CMK (cell line): Measurements from ENCODE around the gene TRIP4.
A peak's percentile ranks its signal among the peaks of the same experiment; 100 is the strongest.

ENCODE experiments used
- DNase-seq: peaks from one replicate; pipeline ENCODE4 v3.0.0-alpha.2; 2010; ENCODE audit warnings: low read depth

Gene TRIP4

DNA sequence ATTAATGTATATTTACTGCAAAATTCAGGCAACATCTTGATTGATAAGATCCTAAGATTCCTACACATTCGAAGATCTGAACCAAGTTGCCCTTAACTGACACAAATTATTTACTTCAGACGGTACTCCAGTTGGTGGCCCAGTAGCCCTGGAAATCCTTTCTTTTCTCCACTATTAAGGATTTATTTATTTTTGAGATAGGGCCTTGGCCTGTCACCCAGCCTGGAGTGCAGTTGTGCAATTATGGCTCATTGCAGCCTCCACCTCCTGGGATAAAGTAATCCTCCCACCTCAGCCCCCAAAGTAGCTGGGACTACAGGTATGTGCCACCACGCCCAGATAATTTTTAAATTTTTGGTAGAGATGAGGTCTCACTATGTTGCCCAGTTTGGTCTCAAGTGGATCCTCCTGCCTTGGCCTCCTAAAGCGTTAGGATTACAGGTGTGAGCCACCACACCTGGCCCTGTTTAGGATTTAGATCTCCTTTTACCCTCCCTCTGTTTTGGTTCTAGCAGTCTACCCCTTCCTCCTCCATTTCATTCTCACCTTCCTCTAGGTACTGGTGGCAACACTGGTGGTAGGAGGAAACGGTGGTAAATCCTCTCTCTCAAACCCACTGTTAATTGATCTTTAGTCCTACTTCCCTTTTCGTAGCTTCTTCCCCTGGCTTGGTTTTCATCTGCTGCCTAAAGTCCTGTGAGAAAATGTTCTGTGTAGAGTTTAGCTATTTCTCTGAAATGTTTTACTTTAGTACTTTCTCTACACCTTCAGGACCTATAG, 60.1 kb downstream of the TRIP4 start:
- DNase-seq: no peak

GRCh38 chr15:64452988-64453688, 65.5 kb downstream of the TRIP4 start:
- DNase-seq: no peak

DNA sequence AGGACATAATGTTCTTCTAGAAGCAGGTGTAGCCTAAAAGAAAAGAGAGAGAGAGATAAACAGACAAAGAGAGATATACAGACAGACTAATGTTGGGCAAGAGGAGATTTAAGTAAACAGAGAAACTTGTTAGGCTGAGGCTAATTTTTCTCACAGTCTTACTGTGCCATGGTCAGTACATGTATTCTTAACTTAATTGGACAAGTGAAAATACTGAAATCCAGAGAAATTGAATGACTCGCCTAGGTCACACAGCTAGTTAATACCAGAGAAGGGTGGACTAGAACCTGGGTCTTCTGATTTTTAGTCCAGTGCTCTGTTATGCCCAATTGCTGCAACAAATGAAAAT, 66.0 kb downstream of the TRIP4 start:
- no peak for DNase-seq

GRCh38 chr15:64454282-64454681, 66.6 kb downstream of the TRIP4 start:
- DNase-seq: no peak

- no peak for DNase-seq
Observed at GRCh38 chr15:64455961-64456371, 68.3 kb downstream of the TRIP4 start.

DNA sequence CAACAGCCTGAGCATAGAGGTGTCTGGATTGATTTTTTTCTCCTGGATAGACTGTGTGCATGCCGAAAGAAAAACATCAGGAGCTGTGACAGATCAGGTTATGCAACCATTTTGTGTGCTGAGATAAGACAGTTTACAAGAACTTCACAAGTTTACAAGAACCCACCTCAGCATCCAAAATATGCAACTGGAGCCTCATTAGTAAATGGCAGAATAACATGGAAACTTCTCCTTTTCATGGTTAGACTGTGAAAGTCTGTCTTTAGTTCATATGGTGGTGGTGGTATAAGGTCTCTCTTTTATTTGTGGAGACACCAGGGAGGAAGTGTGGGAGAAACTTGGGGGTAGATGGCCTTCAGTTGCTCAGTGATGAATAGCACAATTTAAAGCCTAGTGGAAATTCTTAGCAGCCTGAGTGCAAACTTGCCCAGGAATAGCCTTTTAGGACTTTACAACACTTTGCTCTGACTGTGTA, 69.0 kb downstream of the TRIP4 start:
- DNase-seq: no peak

GRCh38 chr15:64459066-64459781, 71.6 kb downstream of the TRIP4 start:
- DNase-seq: no peak

DNA sequence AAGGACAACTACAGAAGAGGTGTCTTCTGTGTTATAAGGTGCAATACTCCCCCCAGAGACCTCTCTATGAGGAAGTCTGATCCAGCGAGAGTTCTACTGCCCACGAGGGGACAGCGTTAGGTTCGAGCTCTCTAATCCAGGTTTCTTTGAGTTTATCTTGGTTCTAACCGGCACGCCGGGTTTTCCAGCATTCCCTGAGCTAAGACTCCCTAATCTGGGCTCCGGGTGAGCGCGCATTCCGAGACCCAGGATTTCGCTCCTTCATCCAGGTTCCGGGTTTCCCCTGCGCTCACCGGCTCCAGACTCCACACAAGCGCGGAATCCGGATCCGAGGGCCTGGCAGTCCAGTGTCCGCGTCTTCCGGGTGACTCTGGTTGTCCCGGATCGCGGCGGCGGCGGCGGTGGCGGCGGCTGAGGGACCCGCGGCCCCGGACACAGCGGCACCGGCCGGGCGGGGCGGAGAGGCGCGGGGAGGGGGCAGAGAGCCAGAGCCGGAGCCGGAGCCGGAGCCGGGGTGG, 72.6 kb downstream of the TRIP4 start, which contains the start of gene ZNF609:
ZNF609 (plus strand) TSS at position 373 of the 518 bp plus-strand sequence. CDS start 38,842 bp downstream, outside the sequence.
- DNase-seq: peak; percentile 74

GRCh38 chr15:64460724-64461720, 73.4 kb downstream of the TRIP4 start:
- peak; percentile 36 for DNase-seq

- DNase-seq: no peak
Observed at GRCh38 chr15:64461721-64462162, 74.1 kb downstream of the TRIP4 start.

GRCh38 chr15:64462492-64462891, 74.9 kb downstream of the TRIP4 start:
- DNase-seq: no peak

GRCh38 chr15:64464276-64465005, 76.8 kb downstream of the TRIP4 start:
- no peak for DNase-seq

DNA sequence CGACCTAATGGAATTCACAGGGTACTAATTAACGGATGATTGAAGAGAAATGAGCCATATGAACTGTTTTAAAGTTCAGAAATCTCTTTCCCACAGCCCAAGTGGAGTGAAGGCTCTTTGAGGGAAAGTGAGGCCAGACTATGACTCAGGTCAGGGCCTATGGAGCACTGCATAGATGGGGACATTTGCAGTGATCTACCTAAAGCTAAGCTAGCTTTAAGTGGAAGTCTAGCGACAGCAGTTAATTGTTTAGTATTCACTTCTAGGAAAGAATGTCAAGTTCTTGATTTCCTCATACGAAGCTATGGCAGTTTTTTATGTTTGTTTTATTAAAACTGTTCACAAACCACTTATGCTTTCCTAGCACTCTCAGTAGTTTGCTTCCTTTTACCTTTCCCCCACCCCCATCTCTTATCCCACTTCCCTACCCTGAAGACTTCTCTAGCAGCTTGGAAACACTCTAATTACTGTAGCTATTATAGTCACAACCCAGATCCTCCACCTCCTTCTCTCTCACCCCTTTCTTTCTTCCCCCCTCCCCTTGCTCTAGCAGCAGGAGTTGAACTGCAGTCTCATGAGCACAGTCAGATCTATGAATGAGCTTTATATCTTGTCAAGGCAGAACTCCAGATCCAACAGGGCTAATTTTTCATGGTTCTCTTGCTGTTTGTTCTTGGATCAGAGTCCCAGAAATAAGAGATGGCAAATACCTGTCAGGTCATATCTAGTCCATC, 78.9 kb downstream of the TRIP4 start:
- DNase-seq: no peak

DNA sequence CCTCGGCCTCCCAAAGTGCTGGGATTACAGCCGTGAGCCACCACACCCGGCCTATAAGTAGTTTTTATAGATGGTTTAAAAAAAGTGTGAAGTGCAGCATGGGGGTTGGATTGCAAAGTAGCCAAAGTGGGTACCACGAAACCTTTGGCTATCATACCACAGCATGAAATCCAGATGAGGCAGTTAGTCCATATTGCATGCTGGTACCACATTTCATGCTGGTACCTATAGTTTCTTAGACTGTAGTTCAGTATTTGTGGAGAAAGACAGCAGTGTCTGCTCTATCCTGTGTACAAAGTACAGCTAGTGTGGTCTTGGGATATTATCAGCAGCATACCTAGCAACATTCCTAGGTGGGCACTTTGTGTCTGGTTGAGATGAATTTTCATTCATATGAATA, 84.5 kb downstream of the TRIP4 start:
- no peak for DNase-seq

DNA sequence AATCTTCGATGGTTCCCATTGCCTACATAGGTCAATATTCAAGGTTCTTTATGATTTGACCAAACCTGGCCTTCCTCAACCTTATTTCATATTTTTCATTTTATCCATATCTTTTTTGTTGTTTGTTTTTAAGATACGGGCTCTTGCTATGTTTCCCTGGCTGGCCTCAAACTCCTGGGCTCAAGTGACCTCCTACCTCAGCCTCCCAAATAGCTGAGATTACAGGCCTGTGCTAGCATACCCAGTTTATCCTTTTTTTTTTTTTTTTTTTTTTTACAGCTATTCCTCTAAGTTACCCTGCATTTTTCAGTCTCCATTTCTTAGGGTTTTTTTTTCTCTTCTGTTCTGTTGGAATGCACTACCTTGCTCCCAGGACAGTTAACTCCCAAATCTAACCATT, 87.2 kb downstream of the TRIP4 start:
- DNase-seq: no peak

DNA sequence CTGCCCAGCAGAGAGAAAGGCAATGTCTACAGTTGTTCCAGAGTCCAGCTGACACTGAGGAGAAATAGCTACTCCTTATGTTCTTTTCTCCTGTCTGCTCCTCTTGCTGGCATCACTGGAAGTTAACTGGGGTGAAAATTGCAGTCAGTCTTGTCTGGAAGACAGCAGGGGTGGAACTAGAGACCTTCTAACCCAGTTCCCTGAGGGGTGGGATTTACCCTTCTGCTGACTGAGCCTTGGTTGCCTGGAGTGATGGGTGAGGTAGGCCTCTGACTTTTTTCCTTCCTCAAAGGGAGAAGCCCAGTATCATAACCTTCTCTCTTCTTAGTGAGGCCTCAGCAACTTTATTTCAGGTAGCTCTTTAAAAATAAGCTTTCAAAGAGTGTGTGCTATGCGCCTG, 88.9 kb downstream of the TRIP4 start:
- DNase-seq: no peak

DNA sequence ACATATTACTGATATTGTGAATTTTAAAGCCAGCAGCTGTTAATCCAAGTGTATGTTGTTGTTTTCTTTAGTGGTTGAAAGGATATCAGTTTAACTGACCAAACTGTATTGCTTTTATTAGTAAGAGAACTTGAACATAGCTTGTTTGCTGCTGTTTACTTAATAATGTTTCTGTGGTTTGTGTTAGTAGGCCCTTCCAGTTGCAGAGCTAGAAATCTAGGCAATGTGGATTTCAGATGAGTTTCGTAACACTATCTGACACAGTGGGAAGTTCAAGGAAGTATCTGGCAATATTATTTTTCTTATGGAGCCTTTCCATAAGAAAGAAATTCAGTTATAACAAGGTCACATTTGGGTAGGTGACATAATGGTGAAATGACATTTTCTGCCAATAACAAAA, 91.2 kb downstream of the TRIP4 start:
- no peak for DNase-seq

DNA sequence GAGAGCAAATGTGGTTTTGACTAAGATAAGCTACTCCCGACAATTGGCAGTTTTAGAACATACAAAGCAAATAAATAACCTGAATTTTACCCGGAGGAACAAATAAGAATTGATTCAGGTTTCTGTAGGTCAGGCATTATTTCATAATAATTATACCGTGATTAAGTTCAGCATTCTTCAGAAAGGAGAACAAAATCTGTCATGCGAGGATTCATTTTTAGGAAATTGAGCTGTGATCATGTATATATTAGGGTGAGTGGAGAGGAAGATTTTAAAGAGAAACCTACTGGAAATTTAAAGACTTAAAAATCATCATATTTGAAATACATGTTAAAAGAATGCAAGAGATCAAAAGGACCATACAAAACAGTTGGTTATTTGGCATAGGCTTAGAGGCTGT, 93.3 kb downstream of the TRIP4 start:
- DNase-seq: no peak

- no peak for DNase-seq
Observed at GRCh38 chr15:64483749-64484148, 96.1 kb downstream of the TRIP4 start.

DNA sequence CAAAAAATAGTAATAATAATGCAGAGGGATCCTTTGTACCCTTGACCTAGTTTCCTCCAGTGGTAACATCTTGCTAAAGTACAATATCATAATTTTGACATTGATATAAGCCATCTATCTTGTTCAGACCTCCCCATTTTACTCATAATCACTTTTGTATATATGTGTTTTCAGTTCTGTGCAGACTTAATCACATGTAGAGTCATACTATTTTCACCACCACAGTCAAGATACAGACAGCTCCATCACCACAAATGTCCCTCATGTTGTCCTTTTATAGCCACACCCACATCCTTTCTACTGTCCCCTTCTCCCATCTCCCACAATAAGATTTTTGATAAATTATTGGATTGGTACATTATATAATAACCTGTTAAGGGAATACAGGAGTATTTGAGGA, 98.2 kb downstream of the TRIP4 start:
- DNase-seq: no peak
